ENCODE measurements around the gene LRRC3C. TPM values are rescaled to one million over a fixed set of nuclear protein-coding genes. Genes with fewer than 3 reads are reported as not detected.

Gene LRRC3C
- total and polyA plus RNA-seq, 2 donors (not counting 1 experiment from before 2014, with no cell fraction given) = 0.12 TPM; not detected in 1

DNA sequence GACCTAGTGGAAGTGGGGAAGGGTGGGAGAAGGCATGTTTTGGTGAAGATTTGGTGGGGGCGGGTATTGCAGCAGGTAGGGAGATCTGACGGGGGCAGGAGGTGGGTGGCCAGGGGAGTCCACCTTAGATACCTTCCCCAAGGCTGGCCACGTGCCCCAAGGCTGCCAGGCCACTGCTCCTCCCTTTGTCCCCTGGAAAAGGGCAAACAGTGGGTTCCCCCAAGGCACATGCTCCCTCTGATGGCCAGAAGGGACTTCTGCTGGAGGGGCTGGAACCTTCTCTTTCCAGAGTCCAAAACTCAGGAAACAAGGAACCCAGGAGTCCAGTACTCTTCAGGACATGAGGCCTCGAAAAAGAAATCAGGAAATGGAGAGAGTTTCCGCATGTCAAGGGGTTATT, 46.9 kb downstream of the LRRC3C start:
- Mint-ChIP-seq H3K4me3 (no peak overlapping the region), H3K27ac (no peak overlapping the region), H3K4me1 (peaks cover 4% of the 10 kb centered on the region), H3K27me3 (peaks cover 36% of the 10 kb centered on the region), H3K9me3 (ENCODE audit: insufficient read depth) (no peaks in the 10 kb centered on the region)
- Histone ChIP-seq H4K20me1 (ENCODE audit: control insufficient read depth, insufficient read depth, low read length, poor library complexity, severe bottlenecking) (no peaks in the 10 kb centered on the region), H3K4me3 (ENCODE audit: control extremely low read depth in 1 of 5, extremely low read depth in 1 of 5, insufficient read depth in 1 of 5, low read depth in 2 of 5, low read length in 4 of 5) (no peak overlapping the region), H3K9me3 (ENCODE audit: control extremely low read depth in 1 of 3, control insufficient read depth in 2 of 3, insufficient read depth in 1 of 3, low read length in 2 of 3) (no peaks in the 10 kb centered on the region), H2AFZ (ENCODE audit: insufficient read depth, low read depth, low read length, poor library complexity, severe bottlenecking) (no peak overlapping the region), H3K4me2 (replicated peaks; ENCODE audit: low read depth, low read length, poor library complexity, severe bottlenecking) (no peak overlapping the region), H3K4me1 (ENCODE audit: control insufficient read depth in 2 of 2, insufficient read depth in 2 of 2, low read length in 2 of 2) (peaks cover 9 to 10% of the 10 kb centered on the region in 2 donors), H3K27ac (ENCODE audit: low read length in 2 of 2) (no peak overlapping the region), H3K79me2 (ENCODE audit: control insufficient read depth, insufficient read depth, low read length) (no peaks in the 10 kb centered on the region), H3K9ac (ENCODE audit: low read length) (no peak overlapping the region), H3K36me3 (replicated peaks in 1 of 2; ENCODE audit: control extremely low read depth in 1 of 2, control insufficient read depth in 1 of 2, extremely low read depth in 1 of 2, insufficient read depth in 2 of 2, low read length in 1 of 2) (no peaks in the 10 kb centered on the region), H3K27me3 (replicated peaks in 1 of 4; ENCODE audit: control extremely low read depth in 1 of 4, control insufficient read depth in 3 of 4, insufficient read depth in 4 of 4, low read length in 3 of 4) (peaks cover 0 to 7% (median 3%) of the 10 kb centered on the region in 4 experiments)
- POLR2A ChIA-PET = no interaction called here
- ATAC-seq (ENCODE audit: low read depth) (no peak), DNase-seq (no peak)
- CTCF ChIA-PET = no interaction called here
- 60% methylated on average over 2 of the region's 5 CpGs for WGBS (ENCODE audit: insufficient coverage)
- intact Hi-C loops (cut with micrococcal nuclease) = no loop called here
- TF ChIP-seq EZH2 (IDR thresholded peaks at IDR 0.05; ENCODE audit: borderline replicate concordance, insufficient read depth, low read depth, low read length, poor library complexity, severe bottlenecking) = no peak
- TF ChIP-seq, protein P1, sequence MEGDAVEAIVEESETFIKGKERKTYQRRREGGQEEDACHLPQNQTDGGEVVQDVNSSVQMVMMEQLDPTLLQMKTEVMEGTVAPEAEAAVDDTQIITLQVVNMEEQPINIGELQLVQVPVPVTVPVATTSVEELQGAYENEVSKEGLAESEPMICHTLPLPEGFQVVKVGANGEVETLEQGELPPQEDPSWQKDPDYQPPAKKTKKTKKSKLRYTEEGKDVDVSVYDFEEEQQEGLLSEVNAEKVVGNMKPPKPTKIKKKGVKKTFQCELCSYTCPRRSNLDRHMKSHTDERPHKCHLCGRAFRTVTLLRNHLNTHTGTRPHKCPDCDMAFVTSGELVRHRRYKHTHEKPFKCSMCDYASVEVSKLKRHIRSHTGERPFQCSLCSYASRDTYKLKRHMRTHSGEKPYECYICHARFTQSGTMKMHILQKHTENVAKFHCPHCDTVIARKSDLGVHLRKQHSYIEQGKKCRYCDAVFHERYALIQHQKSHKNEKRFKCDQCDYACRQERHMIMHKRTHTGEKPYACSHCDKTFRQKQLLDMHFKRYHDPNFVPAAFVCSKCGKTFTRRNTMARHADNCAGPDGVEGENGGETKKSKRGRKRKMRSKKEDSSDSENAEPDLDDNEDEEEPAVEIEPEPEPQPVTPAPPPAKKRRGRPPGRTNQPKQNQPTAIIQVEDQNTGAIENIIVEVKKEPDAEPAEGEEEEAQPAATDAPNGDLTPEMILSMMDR (IDR thresholded peaks at IDR 0.05) = no peak

DNA sequence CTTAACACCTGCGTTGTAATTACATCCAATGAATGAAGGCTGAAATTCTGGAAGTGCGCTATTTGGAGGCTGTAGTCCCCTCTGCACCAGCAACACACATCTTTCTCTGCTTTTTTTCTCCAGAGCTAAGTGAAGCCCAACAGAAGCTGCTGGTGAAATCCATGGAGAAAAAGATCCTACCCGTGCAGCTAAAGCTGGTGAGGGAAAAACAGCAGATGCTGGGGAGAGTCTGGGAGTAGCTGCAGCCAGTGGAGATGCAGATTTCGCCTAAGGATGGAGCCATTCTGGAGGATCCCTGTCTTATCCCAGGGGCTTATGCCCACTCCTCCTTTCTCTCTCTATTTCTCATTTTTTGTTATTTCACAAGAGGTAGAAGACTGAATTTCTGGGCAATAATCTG, 48.3 kb downstream of the LRRC3C start:
- intact Hi-C loops (cut with micrococcal nuclease) = no loop called here
- POLR2A ChIA-PET = no interaction called here

More for the DNA sequence above, 48.3 kb downstream of the LRRC3C start:
- TF ChIP-seq EZH2 (IDR thresholded peaks at IDR 0.05; ENCODE audit: borderline replicate concordance, insufficient read depth, low read depth, low read length, poor library complexity, severe bottlenecking) = no peak
- TF ChIP-seq, protein P1 (IDR thresholded peaks at IDR 0.05) = no peak
- H3K4me1 Mint-ChIP-seq = peaks cover 17% of the 10 kb centered on the region
- peaks cover 22% of the 10 kb centered on the region for H3K27me3 Mint-ChIP-seq
- ATAC-seq (ENCODE audit: low read depth) (no peak), DNase-seq (no peak)
- WGBS (ENCODE audit: insufficient coverage) = 94% methylated on average over 3 of the region's 4 CpGs
- CTCF ChIA-PET = interaction anchor here (8.1 kb wide), 1 partner anchor 18 kb away, joined by 97 read pairs; no protein-coding TSS in a partner anchor
- H3K9me3 Mint-ChIP-seq (ENCODE audit: insufficient read depth) = no peaks in the 10 kb centered on the region
- peaks cover under 1% of the 10 kb centered on the region for H3K79me2 ChIP-seq (ENCODE audit: control insufficient read depth, insufficient read depth, low read length)
- H3K36me3 ChIP-seq (replicated peaks in 1 of 2; ENCODE audit: control extremely low read depth in 1 of 2, control insufficient read depth in 1 of 2, extremely low read depth in 1 of 2, insufficient read depth in 2 of 2, low read length in 1 of 2) = no peaks in the 10 kb centered on the region
- H3K27ac ChIP-seq (ENCODE audit: low read length in 2 of 2) = no peak overlapping the region
- no peak overlapping the region for H2AFZ ChIP-seq (ENCODE audit: insufficient read depth, low read depth, low read length, poor library complexity, severe bottlenecking)
- no peak overlapping the region for H3K4me3 ChIP-seq (ENCODE audit: control extremely low read depth in 1 of 5, extremely low read depth in 1 of 5, insufficient read depth in 1 of 5, low read depth in 2 of 5, low read length in 4 of 5)
- peaks cover 14 to 17% of the 10 kb centered on the region in 2 donors for H3K4me1 ChIP-seq (ENCODE audit: control insufficient read depth in 2 of 2, insufficient read depth in 2 of 2, low read length in 2 of 2)
- peaks cover 0 to 6% (median 2%) of the 10 kb centered on the region in 4 experiments for H3K27me3 ChIP-seq (replicated peaks in 1 of 4; ENCODE audit: control extremely low read depth in 1 of 4, control insufficient read depth in 3 of 4, insufficient read depth in 4 of 4, low read length in 3 of 4)
- H4K20me1 ChIP-seq (ENCODE audit: control insufficient read depth, insufficient read depth, low read length, poor library complexity, severe bottlenecking) = no peaks in the 10 kb centered on the region
- H3K27ac Mint-ChIP-seq = no peak overlapping the region
- no peak overlapping the region for H3K9ac ChIP-seq (ENCODE audit: low read length)
- H3K9me3 ChIP-seq (ENCODE audit: control extremely low read depth in 1 of 3, control insufficient read depth in 2 of 3, insufficient read depth in 1 of 3, low read length in 2 of 3) = no peaks in the 10 kb centered on the region
- H3K4me2 ChIP-seq (replicated peaks; ENCODE audit: low read depth, low read length, poor library complexity, severe bottlenecking) = no peak overlapping the region
- H3K4me3 Mint-ChIP-seq = no peak overlapping the region

Data from B cell (primary cell).